ENCODE results near the gene TIFAB. TPM values are rescaled to one million over a fixed set of nuclear protein-coding genes. Genes with fewer than 3 reads are reported as not detected.

Gene TIFAB
- total and polyA plus RNA-seq, 12 donors = under 0.01 to 1.7 (median 0.04) TPM; not detected in 8

GRCh38 chr5:135494196-135494595 is 42.0 kb upstream of the TIFAB start:
- H3K4me3 ChIP-seq = no peak overlapping the region
- no peak for TF ChIP-seq CTCF (IDR thresholded peaks at IDR 0.05)
- H3K9me3 ChIP-seq = no peaks in the 10 kb centered on the region
- no peak overlapping the region for H3K27ac ChIP-seq
- peaks cover 2 to 30% (median 15%) of the 10 kb centered on the region in 9 donors for H3K4me1 ChIP-seq
- DNase-seq (no peak), ATAC-seq (no peak)
- H3K36me3 ChIP-seq = no peaks in the 10 kb centered on the region
- whole genome bisulfite sequencing, 2 donors = 82 to 84% methylated on average over 5 of the region's 5 CpGs
- intact Hi-C loops (cut with DNase I) = no loop called here
- peaks cover 16 to 80% (median 73%) of the 10 kb centered on the region in 7 donors for H3K27me3 ChIP-seq

DNA sequence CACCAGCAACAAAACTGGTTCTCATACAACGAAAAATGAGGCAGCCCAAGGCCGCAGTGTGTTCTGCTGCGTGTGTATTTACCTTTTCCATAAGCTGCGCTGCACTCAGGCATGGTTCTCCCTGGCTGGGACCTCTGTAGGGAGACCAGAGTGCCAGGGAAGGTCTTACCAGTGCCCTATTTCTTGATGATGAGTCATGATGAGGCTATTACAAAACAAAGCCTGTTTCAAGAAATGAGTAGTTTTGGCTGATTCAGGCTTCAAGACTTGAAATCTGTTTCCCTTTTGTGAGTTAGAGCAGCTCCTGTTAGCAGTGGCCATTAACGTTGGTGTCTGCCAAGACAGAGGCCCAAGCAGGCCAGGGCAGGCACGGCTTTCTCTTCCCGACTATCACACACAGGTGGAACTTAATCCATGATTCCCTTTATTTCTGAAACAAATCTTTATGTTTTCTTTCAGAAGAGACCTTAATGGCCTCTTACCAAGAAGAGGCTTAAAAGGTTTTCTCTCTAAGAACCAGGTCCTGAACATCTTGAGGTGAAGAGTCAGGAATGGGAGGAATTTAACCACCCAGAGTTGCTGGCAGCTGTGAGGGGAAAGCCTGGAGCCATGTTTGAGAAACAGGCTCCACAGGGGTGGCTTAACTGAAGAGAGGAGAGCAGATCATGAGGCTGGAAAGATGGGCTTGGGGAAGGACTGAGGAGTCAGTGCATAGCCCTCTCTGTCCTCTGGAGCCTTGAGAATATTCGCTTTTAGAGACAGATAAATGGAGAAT is 41.4 kb upstream of the TIFAB start:
- Histone ChIP-seq H3K9me3 (no peaks in the 10 kb centered on the region), H3K27ac (no peak overlapping the region), H3K4me3 (no peak overlapping the region), H3K4me1 (peaks cover 2 to 36% (median 21%) of the 10 kb centered on the region in 9 donors), H3K27me3 (peaks cover 16 to 80% (median 73%) of the 10 kb centered on the region in 7 donors), H3K36me3 (no peaks in the 10 kb centered on the region)
- ATAC-seq = peak in 1 of 8 donors; percentile 47
- intact Hi-C loops (cut with DNase I) = no loop called here
- 76 to 78% methylated on average over 8 of the region's 8 CpGs for WGBS, 2 donors
- no peak for TF ChIP-seq CTCF (IDR thresholded peaks at IDR 0.05)
- DNase-seq = no peak

DNA sequence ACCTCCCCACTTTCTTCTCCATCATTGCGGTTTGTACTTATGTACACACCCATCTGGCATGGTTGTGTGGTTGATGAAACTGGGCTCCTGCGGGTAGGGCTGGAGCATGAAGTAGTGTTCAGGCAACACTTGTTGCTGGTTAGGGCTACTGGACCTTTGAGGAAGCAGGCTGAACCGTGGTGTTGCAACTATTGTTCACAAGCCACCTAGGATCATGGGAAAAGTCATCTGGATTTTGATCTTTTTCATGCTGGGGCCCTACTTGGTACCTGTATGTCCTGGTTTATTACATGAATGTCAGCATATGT is 40.1 kb upstream of the TIFAB start:
- DNase-seq (no peak), ATAC-seq (no peak)
- no peak for TF ChIP-seq CTCF (IDR thresholded peaks at IDR 0.05)
- Histone ChIP-seq H3K27me3 (peaks cover 25 to 86% (median 81%) of the 10 kb centered on the region in 7 donors), H3K27ac (no peak overlapping the region), H3K4me1 (peaks cover 2 to 39% (median 23%) of the 10 kb centered on the region in 9 donors), H3K9me3 (no peaks in the 10 kb centered on the region), H3K4me3 (no peak overlapping the region), H3K36me3 (no peaks in the 10 kb centered on the region)
- intact Hi-C loops (cut with DNase I) = no loop called here
- WGBS, 2 donors = 43 to 50% methylated on average over 3 of the region's 3 CpGs

- WGBS, 2 donors = 7 to 11% methylated on average over 40 of the region's 40 CpGs
- Histone ChIP-seq H3K4me3 (no peak overlapping the region), H3K27ac (no peak overlapping the region), H3K9me3 (no peaks in the 10 kb centered on the region), H3K4me1 (peaks cover 2 to 39% (median 23%) of the 10 kb centered on the region in 9 donors), H3K27me3 (peaks cover 29 to 87% (median 81%) of the 10 kb centered on the region in 7 donors), H3K36me3 (no peaks in the 10 kb centered on the region)
- no peak for DNase-seq
- TF ChIP-seq CTCF (IDR thresholded peaks at IDR 0.05) = no peak
- intact Hi-C loops (cut with DNase I) = no loop called here
- ATAC-seq = no peak
These were observed 39.6 kb upstream of the TIFAB start for GRCh38 chr5:135491552-135492318.
